GM12891 (cell line): ENCODE results near the gene IPO4.

Source experiments
- DNase-seq: peaks from one replicate; pipeline ENCODE4 v3.0.0; 2011; ENCODE audit warnings: low spot score; ENCODE audit not compliant: insufficient read length
- FAIRE-seq: peaks from 2 replicates; lab custom pipeline; 2011; peaks lifted over from hg19 to GRCh38; lab: Jason Lieb, UNC
- PAX5 ChIP-seq: IDR thresholded peaks from 2 replicates; pipeline ENCODE4 v1.6.1; 2011; ENCODE audit warnings: low read length, moderate library complexity, mild to moderate bottlenecking; ENCODE audit not compliant: insufficient read depth, severe bottlenecking
- POLR2A ChIP-seq: IDR thresholded peaks from 2 replicates; pipeline ENCODE4 v1.6.1; 2011; ENCODE audit warnings: low read depth, low read length, control low read depth
- POLR2AphosphoS5 ChIP-seq: IDR thresholded peaks from 2 replicates; pipeline ENCODE4 v1.6.1; 2011; ENCODE audit warnings: low read depth, low read length, control low read depth
- POU2F2 ChIP-seq: IDR thresholded peaks from 2 replicates; pipeline ENCODE4 v1.6.1; 2011; ENCODE audit warnings: low read depth, mild to moderate bottlenecking, control low read depth, low read length, moderate library complexity
- SPI1 ChIP-seq: IDR thresholded peaks from 2 replicates; pipeline ENCODE4 v1.6.1; 2011; ENCODE audit warnings: low read depth, low read length, control low read depth
- TAF1 ChIP-seq: IDR thresholded peaks from 2 replicates; pipeline ENCODE4 v1.6.1; 2011; ENCODE audit warnings: low read depth, low read length, control low read depth

Gene IPO4

DNA sequence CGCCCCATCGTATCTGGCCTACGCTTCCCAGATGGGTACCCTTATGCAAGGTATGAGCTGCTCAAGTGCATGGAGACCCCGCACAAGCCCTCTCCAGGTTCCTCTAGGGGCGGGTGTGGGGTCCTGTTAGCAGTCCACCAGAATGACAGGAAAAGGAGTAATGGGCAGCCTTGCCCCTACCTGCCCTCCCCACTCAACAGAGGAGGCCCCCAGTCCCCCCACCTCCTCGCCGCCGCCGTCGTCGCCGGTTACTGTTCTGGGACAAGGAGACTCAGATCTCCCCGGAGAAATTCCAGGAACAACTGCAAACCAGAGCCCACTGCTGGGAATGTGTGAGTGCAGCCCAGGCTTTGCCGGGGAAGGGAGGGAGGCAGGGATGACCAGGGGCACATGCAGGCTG lies 10.7 kb downstream of the IPO4 start:
- DNase-seq = no peak
- TF ChIP-seq TAF1 (no peak), POU2F2 (peak; percentile 16; the same call in 1 of the 2 replicates), SPI1 (no peak), POLR2A (no peak), PAX5 (no peak)
- FAIRE-seq = no peak

DNA sequence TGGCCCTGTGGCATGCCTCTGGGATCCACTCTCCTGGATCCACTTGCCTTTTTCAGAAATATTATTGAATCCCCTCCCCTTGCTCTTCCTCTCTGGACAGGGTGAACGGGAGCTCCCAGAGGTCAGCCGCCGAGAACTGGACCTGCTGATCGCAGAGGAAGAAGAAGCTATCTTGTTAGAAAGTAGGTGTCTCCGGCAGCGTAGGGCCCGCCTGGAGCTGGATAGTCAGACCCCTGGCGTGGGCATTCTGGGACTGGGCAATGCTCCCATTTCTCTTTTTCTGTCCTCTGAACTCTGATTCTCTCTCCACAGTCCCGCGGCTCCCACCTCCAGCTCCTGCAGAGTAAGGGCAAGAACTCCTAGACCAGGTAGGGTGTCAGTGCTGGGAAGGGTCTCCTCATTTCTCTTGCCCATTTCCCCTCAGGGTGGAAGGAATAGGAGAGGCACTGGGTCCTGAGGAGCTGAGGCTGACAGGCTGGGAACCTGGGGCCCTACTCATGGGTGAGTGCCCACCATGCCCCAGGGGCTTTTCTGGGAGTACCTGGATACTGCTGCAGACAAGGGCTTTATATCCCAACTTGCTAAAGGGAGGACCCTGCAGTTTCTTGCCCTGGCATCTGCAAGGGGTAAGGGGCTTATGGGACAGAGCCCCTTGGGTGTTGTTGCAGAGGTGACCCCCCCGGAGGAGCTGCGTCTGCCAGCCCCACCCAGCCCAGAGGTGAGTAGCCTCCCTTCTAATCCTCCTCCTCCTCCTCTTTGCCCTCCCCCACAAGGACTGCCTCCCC lies 11.4 kb downstream of the IPO4 start:
- no peak for FAIRE-seq
- DNase-seq = no peak
- no peak for TF ChIP-seq SPI1
- TF ChIP-seq POLR2AphosphoS5 = peak; percentile 62
- TF ChIP-seq POLR2A = peak; percentile 64; the same call in 1 of the 2 replicates

DNA sequence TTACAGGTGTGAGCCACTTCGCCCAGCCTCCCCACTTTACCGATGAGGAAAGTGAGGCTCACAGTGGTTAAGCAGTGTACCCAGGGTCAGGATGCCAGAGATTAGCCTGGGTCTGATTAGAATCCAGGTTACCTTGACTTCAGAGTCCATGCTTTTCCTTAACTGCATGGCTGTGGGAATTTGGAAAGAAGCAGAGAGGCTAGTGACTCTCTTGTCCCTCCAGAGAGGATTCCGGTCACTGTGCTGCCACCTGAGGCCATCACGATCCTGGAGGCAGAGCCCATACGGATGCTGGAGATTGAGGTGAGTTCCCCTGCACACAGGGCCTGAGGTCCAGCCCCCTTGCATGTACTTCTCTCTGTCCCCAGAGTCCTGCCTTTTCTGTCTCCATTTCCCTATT lies 12.0 kb downstream of the IPO4 start:
- no peak for DNase-seq

DNA sequence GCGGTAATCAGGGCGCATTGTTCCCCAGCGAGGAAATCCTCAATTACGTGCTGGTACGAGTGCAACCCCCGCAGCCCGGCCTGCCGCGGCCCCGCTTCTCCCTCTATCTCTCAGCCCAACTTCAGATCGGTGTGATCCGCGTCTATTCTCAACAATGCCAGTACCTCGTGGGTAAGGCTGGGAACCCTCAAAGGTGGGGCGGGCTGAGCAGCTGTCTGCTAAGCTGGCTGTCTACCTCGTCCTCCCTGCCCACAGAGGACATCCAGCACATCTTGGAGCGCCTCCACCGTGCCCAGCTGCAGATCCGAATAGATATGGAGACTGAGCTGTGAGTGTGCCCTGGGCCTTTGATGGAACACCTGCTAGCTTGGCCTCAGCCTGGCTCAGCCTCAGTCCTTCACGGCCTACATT lies 15.7 kb downstream of the IPO4 start:
- no peak for DNase-seq
- peak; percentile 20 for FAIRE-seq
- TF ChIP-seq POLR2A (0 out of 2 replicates have a peak, but pooled peaks have one; percentile 28), TAF1 (no peak)

More for the DNA sequence above, 12.0 kb downstream of the IPO4 start:
- no peak for FAIRE-seq
- peak; percentile 44; the same call in 1 of the 2 replicates for TF ChIP-seq POLR2AphosphoS5
- no peak for TF ChIP-seq POLR2A

DNA sequence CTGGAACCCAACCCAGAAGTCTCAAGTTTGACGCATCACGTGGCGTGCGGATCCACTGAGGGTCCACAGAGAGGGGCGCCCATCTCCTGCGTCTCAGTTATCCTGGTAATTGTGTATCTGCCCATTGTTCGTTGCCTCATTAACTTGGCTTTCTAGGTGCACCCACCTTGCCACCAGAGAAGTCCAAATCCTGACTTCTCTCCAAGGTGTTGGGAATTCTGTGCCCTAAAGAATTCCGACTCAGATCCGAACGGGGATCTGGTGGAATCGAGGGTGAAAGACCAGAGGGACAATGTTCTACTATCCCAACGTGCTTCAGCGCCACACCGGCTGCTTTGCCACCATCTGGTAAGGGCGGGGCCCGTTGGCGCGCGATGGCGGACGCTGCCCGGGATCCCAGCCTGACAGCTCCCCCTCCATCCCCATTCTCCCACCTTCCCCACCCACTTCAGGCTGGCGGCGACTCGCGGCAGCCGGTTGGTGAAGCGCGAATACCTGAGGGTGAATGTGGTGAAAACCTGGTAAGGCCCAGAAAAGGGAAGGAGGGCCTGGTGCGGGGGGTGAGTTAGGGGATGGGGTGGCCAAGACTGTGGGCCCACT lies 16.3 kb downstream of the IPO4 start:
- TF ChIP-seq PAX5 = no peak
- no peak for TF ChIP-seq POLR2A
- no peak for TF ChIP-seq TAF1
- TF ChIP-seq SPI1 = no peak
- no peak; the same call in 1 of the 2 replicates for TF ChIP-seq POLR2AphosphoS5
- no peak for TF ChIP-seq POU2F2
- no peak for DNase-seq
- FAIRE-seq = peak; percentile 57

DNA sequence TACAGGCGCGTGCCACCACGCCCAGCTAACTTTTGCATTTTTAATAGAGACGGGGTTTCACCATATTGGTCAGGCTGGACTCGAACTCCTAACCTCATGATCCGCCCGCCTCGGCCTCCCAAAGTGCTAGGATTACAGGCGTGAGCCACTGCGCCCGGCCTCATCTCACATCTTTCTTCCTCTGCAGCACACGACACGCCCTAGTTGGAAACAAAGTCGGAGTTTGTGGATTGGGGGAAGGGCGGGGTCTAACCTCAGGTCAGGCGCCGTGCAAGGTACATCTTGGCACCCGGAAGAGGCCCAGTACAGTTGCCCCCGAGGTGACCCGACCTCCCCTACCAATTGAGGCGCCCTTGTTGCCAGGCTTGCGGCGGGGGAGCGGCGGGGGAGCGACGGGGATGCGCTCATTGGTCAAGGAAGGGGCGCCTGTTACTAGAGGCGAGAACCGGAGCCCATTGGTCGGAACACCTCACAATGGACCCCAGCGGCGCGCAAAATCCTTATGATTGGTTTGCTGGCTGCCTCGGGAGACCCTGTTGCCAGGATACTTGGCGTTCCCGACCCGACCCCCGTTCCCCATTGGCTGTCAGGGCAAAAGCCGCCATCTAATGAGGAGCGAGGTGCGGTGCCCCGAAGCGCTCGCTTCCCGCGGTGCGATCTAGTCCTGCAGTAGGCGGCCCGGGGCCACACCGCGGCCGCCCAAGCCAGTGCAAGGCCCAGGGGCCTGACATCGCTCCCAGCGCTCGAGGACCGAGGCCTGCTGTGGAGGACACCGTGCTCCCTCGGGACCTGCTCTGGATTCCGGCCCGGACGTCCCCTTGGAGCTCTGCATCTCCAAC lies 17.0 kb downstream of the IPO4 start, which contains the start of gene REC8:
Gene REC8 (plus strand): TSS at position 659 of the 839 bp plus-strand sequence. CDS start 473 bp downstream, outside the sequence.
- TF ChIP-seq POLR2A (peak; percentile 85), TAF1 (peak; percentile 34; the same call in 1 of the 2 replicates), POU2F2 (peak; percentile 77), SPI1 (no peak), PAX5 (peak; percentile 47), POLR2AphosphoS5 (peak; percentile 92)
- peak; percentile 95 for DNase-seq
- peak; percentile 94 for FAIRE-seq

DNA sequence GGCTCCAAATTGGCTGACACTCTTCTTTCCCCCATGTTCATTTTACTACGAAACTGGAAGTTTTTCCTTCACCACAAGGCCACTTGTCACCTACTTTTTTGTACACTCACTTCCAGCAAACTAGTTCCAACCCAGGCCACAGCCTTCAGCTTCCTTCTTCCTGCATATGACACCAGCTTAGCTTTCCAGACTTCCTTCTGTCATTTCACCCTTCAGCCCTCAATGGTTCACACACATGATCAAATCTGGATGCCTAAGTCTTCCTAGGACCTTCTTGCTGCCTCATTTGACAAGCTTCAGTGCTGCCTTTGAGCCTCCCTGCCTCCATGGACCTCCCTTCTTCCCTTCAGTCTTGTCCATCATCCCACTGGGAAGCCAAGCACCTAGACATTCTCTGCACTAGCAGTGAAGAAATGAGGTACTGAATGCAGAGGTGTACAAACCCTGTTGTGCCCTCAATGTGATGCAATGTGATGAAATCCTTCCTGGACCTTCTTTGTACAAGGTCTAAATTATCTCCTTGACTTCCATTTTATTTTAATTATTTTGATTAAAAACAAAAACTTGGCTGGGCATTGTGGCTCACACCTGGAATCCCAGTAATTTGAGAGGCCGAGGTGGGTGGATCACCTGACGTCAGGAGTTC lies 21.0 kb downstream of the IPO4 start:
- DNase-seq = no peak
- FAIRE-seq = no peak
- peak; percentile 79; the same call in 1 of the 2 replicates for TF ChIP-seq POLR2AphosphoS5
- TF ChIP-seq SPI1 = no peak
- no peak for TF ChIP-seq TAF1
- TF ChIP-seq PAX5 = no peak

DNA sequence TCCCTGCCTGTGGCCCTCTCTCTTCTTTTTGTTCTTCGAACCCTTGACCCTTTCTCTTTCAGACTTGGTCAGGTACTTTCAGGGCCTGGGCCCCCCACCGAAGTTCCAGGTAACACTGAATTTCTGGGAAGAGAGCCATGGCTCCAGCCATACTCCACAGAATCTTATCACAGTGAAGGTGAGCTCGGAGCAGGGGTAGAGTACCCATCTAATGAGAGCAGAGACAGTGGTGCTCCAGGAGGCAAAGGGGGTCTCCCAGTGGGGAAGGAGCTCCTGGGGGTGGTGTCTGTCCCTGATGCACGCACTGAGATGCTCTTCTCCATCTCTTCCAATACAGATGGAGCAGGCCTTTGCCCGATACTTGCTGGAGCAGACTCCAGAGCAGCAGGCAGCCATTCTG lies 22.8 kb downstream of the IPO4 start:
- no peak for DNase-seq
- FAIRE-seq = no peak

DNA sequence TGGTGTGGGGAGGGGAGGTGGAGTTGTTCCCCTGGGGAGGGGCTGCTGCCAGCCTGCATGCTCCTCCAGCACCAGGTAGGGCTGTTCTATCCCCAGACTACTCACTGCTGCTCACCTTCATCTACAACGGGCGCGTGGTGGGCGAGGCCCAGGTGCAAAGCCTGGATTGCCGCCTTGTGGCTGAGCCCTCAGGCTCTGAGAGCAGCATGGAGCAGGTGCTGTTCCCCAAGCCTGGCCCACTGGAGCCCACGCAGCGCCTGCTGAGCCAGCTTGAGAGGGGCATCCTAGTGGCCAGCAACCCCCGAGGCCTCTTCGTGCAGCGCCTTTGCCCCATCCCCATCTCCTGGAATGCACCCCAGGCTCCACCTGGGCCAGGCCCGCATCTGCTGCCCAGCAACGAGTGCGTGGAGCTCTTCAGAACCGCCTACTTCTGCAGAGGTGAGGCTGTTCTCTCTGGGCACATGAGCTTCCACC lies 24.1 kb downstream of the IPO4 start:
- DNase-seq = no peak
- FAIRE-seq = no peak
- TF ChIP-seq SPI1 = no peak
- no peak for TF ChIP-seq POLR2A
- no peak for TF ChIP-seq POU2F2
- no peak for TF ChIP-seq POLR2AphosphoS5
- no peak for TF ChIP-seq PAX5
- TF ChIP-seq TAF1 = no peak

More for the DNA sequence above, 22.8 kb downstream of the IPO4 start:
- TF ChIP-seq POLR2A = no peak
- no peak for TF ChIP-seq PAX5
- no peak for TF ChIP-seq SPI1
- no peak for TF ChIP-seq POLR2AphosphoS5
- no peak for TF ChIP-seq TAF1
- no peak for TF ChIP-seq POU2F2
